WTC11 (cell line): Measurements from ENCODE around the gene PIK3IP1.

ENCODE experiments used
- CTCF ChIP-seq: fragments of 200-600 bp; IDR thresholded peaks from 2 replicates; pipeline ENCODE4 v1.8.0; 2022; ENCODE audit warnings: antibody characterized with exemption
- FOXK1 ChIP-seq: sonication (generic); formaldehyde crosslinking; IDR thresholded peaks from 2 replicates; pipeline ENCODE4 v1.8.0; 2022; ENCODE audit warnings: mild to moderate bottlenecking, moderate library complexity, missing genetic modification reagents
- GABPB1 ChIP-seq: sonication (generic); formaldehyde crosslinking; IDR thresholded peaks from 2 replicates; pipeline ENCODE4 v1.8.1; 2023; ENCODE audit warnings: mild to moderate bottlenecking, missing genetic modification reagents
- IRF1 ChIP-seq: sonication (generic); formaldehyde crosslinking; IDR thresholded peaks from 2 replicates; pipeline ENCODE4 v1.8.0; 2023; ENCODE audit warnings: missing genetic modification reagents
- KAT7 ChIP-seq: sonication (generic); formaldehyde crosslinking; IDR thresholded peaks from 2 replicates; pipeline ENCODE4 v1.8.1; 2023; ENCODE audit warnings: missing genetic modification reagents, mild to moderate bottlenecking, borderline replicate concordance
- MAX ChIP-seq: sonication (generic); formaldehyde crosslinking; IDR thresholded peaks from 2 replicates; pipeline ENCODE4 v1.8.0; 2022; ENCODE audit warnings: mild to moderate bottlenecking, missing genetic modification reagents
- MYBL2 ChIP-seq: sonication (generic); formaldehyde crosslinking; IDR thresholded peaks from 2 replicates; pipeline ENCODE4 v1.8.1; 2023; ENCODE audit warnings: mild to moderate bottlenecking, moderate library complexity, missing genetic modification reagents
- NR1H2 ChIP-seq: sonication (generic); formaldehyde crosslinking; IDR thresholded peaks from 2 replicates; pipeline ENCODE4 v1.9.0; 2021; ENCODE audit warnings: mild to moderate bottlenecking, moderate library complexity, missing genetic modification reagents
- SMAD3 ChIP-seq: sonication (generic); formaldehyde crosslinking; IDR thresholded peaks from 2 replicates; pipeline ENCODE4 v1.8.0; 2022; ENCODE audit warnings: missing genetic modification reagents, mild to moderate bottlenecking, borderline replicate concordance
- SP1 ChIP-seq: sonication (generic); formaldehyde crosslinking; conservative IDR thresholded peaks from 2 replicates; pipeline ENCODE4 v1.8.1; 2022; ENCODE audit warnings: missing genetic modification reagents
- TEAD4 ChIP-seq: sonication (generic); formaldehyde crosslinking; IDR thresholded peaks from 2 replicates; pipeline ENCODE4 v1.8.0; 2022; ENCODE audit warnings: mild to moderate bottlenecking, missing genetic modification reagents
- ZNF281 ChIP-seq: sonication (generic); formaldehyde crosslinking; IDR thresholded peaks from 2 replicates; pipeline ENCODE4 v1.8.0; 2023; ENCODE audit warnings: mild to moderate bottlenecking, missing genetic modification reagents
- ZNF532 ChIP-seq: fragments of 250-450 bp; sonication (Bioruptor Pico); IDR thresholded peaks from 2 replicates; pipeline ENCODE4 v1.9.0; 2021; ENCODE audit warnings: mild to moderate bottlenecking, borderline replicate concordance

GRCh38 chr22:31305194-31305593 lies 12.9 kb upstream of the PIK3IP1 start:
- TF ChIP-seq GABPB1 (no peak), ZNF532 (CRISPR knock-in tag) (no peak), MAX (CRISPR knock-in tag) (no peak), CTCF (no peak), TEAD4 (CRISPR knock-in tag) (no peak), NR1H2 (CRISPR knock-in tag) (no peak), KAT7 (CRISPR knock-in tag) (no peak), FOXK1 (CRISPR knock-in tag) (no peak), SMAD3 (CRISPR knock-in tag) (no peak), MYBL2 (no peak), IRF1 (CRISPR knock-in tag) (no peak), SP1 (CRISPR knock-in tag) (no peak), ZNF281 (no peak)
